Measurements from ENCODE around the gene C10orf62. TPM values are rescaled to one million over a fixed set of nuclear protein-coding genes. Genes with fewer than 3 reads are reported as not detected.
A peak's percentile ranks its signal among the peaks of the same experiment; 100 is the strongest.
"Not testable (repeated sequence)": the region's sequence is repeated elsewhere in the genome, so short reads cannot be mapped to it uniquely, and the experiment has no call there.

Gene C10orf62
- total RNA-seq, 1 donor from 2014 or later, result 0.12 TPM

GRCh38 chr10:97547962-97548361 lies 41.6 kb upstream of the C10orf62 start:
- H3K4me3 ChIP-seq (ENCODE audit: low read depth, low read length), result no peak overlapping the region
- TF ChIP-seq CTCF (conservative IDR thresholded peaks at IDR 0.05; ENCODE audit: low read depth, low read length), result no peak
- DNase-seq (ENCODE audit: low read depth), result no peak

- no peak for TF ChIP-seq CTCF (conservative IDR thresholded peaks at IDR 0.05; ENCODE audit: low read depth, low read length)
- no peak for DNase-seq (ENCODE audit: low read depth)
- no peak overlapping the region for H3K4me3 ChIP-seq (ENCODE audit: low read depth, low read length)
Measured at GRCh38 chr10:97548828-97549455, 40.6 kb upstream of the C10orf62 start.

- H3K4me3 ChIP-seq (ENCODE audit: low read depth, low read length), result no peak overlapping the region
- TF ChIP-seq CTCF (conservative IDR thresholded peaks at IDR 0.05; ENCODE audit: low read depth, low read length), result no peak
Measured at GRCh38 chr10:97549587-97550322, 39.8 kb upstream of the C10orf62 start.

GRCh38 chr10:97550336-97551149 lies 39.0 kb upstream of the C10orf62 start:
- TF ChIP-seq CTCF (conservative IDR thresholded peaks at IDR 0.05; ENCODE audit: low read depth, low read length), result no peak
- no peak overlapping the region for H3K4me3 ChIP-seq (ENCODE audit: low read depth, low read length)
- DNase-seq (ENCODE audit: low read depth), result no peak

More at GRCh38 chr10:97549587-97550322, 39.8 kb upstream of the C10orf62 start:
- no peak for DNase-seq (ENCODE audit: low read depth)

GRCh38 chr10:97551271-97551670 lies 38.2 kb upstream of the C10orf62 start:
- H3K4me3 ChIP-seq (ENCODE audit: low read depth, low read length), result no peak overlapping the region
- no peak for TF ChIP-seq CTCF (conservative IDR thresholded peaks at IDR 0.05; ENCODE audit: low read depth, low read length)
- no peak for DNase-seq (ENCODE audit: low read depth)

- TF ChIP-seq CTCF (conservative IDR thresholded peaks at IDR 0.05; ENCODE audit: low read depth, low read length), result peak; percentile 98
- no peak for DNase-seq (ENCODE audit: low read depth)
- H3K4me3 ChIP-seq (ENCODE audit: low read depth, low read length), result no peak overlapping the region
Measured at GRCh38 chr10:97553575-97554031, 35.9 kb upstream of the C10orf62 start.

GRCh38 chr10:97554336-97554735 lies 35.2 kb upstream of the C10orf62 start:
- not testable (repeated sequence) for DNase-seq (ENCODE audit: low read depth); H3K4me3 ChIP-seq (ENCODE audit: low read depth, low read length)

GRCh38 chr10:97555541-97555940 lies 34.0 kb upstream of the C10orf62 start:
- DNase-seq (ENCODE audit: low read depth); H3K4me3 ChIP-seq (ENCODE audit: low read depth, low read length): not testable (repeated sequence)

GRCh38 chr10:97560731-97561381 lies 28.7 kb upstream of the C10orf62 start:
- not testable (repeated sequence) for DNase-seq (ENCODE audit: low read depth)
- H3K4me3 ChIP-seq (ENCODE audit: low read depth, low read length), result peak overlapping the region; percentile 50

- DNase-seq (ENCODE audit: low read depth), result not testable (repeated sequence)
- H3K4me3 ChIP-seq (ENCODE audit: low read depth, low read length), result peak overlapping the region; percentile 50
Measured at GRCh38 chr10:97561386-97562077, 28.0 kb upstream of the C10orf62 start.

All from epithelial cell of proximal tubule (primary cell).